Activated CD8-positive, alpha-beta memory T cell treated with anti-CD3 and anti-CD28 coated beads, Interleukin-2, amount 50 U/mL, for 48 hours (primary cell): ENCODE measurements around the gene HTR1D.
A peak's percentile ranks its signal among the peaks of the same experiment; 100 is the strongest.
"Not testable (repeated sequence)": the region's sequence is repeated elsewhere in the genome, so short reads cannot be mapped to it uniquely, and the experiment has no call there.

ENCODE experiments used
- DNase-seq: peaks from one replicate; pipeline ENCODE4 v3.0.0-alpha.2; 2020

Gene HTR1D

GRCh38 chr1:23215751-23216449 is 1.4 kb downstream of the HTR1D start:
- DNase-seq: no peak

GRCh38 chr1:23215291-23215690 is 2.0 kb downstream of the HTR1D start:
- DNase-seq: no peak

- DNase-seq: no peak
Observed at GRCh38 chr1:23214640-23215039, 2.7 kb downstream of the HTR1D start.

GRCh38 chr1:23211955-23212354 is 5.3 kb downstream of the HTR1D start:
- no peak for DNase-seq

DNA sequence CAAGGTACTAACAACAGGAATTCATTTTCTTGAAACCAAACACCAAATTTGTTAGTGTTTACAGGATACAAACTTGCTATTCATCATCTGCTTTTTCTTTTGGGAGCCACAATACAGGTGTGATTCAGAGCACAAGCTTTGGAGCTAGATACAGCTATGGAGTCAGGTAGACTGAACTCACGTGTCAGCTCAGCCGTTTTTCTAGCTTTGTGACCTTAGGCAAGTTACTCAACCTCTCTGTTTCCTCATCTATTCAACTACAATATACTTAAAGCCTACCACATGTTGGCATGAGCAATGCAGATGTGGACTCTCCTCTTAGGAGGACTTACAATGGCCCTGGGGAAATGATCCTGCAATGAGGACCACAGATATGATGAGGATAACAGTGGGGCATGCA is 6.3 kb downstream of the HTR1D start:
- DNase-seq: no peak

DNA sequence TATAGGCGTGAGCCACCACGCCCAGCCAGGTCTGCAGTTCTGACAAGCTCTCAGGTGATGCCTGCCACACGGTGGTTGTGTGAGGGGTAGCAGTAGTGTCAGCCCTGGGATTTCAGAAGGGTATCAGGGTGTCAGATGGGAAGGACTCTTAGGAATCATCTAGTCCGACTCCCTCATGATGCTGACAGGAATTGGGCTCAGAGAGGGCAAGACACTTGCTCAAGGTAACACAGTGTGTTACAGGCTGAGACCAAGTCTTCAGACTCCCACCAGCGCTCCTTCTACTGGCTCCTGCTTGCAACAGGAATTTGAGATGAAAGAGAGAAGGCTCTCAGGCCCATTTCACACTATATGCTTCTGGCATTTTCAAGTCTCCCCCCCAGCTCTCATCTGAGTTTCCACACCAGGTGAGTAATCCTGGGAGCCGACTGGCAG is 6.9 kb downstream of the HTR1D start:
- DNase-seq: no peak

GRCh38 chr1:23209770-23210169 is 7.5 kb downstream of the HTR1D start:
- DNase-seq: no peak

DNA sequence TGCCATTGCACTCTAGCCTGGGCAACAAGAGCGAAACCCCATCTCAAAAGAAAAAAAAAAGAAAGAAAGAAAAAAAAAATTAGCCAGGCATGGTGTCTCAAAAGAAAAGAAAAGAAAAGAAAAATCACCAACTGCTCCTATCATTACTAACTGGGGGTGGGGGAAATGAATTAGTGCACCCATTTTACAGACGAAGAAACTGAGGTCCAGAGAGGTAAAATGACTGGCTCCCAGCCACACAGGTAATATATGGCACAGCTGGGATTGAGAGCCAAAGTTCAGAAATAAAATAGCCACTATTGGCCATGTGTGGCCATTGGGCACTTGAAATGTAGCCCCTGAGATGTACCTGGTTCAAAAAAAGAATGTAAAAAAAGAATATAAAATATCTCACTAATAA is 8.8 kb downstream of the HTR1D start:
- no peak for DNase-seq

DNA sequence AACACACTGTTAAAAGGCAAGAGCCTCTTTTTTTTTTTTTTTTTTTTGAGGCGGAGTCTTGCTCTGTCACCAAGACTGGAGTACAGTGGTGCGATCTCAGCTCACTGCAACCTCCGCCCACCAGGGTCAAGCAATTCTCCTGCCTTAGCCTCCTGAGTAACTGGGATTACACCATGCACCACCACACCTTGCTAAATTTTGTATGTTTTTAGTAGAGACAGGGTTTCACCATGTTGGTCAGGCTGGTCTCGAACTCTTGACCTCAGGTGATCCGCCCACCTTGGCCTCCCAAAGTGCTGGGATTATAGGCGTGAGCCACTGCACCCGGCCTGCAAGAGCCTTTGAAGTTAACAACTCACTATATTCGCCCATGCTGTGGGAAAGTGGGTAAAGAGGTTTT is 9.6 kb downstream of the HTR1D start:
- not testable (repeated sequence) for DNase-seq

GRCh38 chr1:23202263-23202749 is 15.0 kb downstream of the HTR1D start:
- DNase-seq: no peak

- no peak for DNase-seq
Observed at GRCh38 chr1:23200883-23201282, 16.4 kb downstream of the HTR1D start.

GRCh38 chr1:23198373-23198772 is 18.9 kb downstream of the HTR1D start:
- DNase-seq: no peak

DNA sequence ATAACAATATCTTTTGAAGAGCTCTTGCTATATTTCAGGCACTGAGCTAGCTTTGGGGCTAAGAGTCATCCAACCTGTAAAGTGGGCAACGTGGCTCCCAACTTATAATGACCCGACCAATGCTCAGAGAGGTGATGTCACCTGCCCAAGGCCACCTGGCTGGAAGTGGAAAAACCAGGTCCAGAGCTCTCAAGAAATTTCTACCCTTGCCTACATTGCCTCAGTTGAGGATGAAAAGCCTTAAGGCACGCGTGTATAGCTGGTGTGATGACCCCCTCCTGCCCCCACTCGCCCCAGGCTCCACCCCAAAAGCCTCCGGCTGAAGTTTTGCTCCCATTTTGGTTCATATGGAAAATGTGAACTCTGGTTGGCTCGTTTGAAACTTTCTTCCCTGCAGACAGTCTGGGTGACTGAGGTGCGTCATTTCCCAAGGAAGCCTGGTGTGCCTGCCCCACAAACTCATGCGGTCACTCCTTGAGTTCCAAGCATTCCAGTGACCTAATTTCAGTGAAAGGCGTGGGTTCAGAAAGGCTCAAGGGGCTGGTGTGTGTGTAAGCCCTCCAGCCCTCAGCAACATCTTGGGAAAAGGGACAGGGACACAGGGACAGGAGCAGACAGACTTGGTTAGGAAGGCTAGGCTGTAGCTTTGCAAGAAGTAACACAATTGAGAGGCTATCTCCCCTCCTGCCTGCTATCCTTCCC is 20.5 kb downstream of the HTR1D start:
- no peak for DNase-seq

DNA sequence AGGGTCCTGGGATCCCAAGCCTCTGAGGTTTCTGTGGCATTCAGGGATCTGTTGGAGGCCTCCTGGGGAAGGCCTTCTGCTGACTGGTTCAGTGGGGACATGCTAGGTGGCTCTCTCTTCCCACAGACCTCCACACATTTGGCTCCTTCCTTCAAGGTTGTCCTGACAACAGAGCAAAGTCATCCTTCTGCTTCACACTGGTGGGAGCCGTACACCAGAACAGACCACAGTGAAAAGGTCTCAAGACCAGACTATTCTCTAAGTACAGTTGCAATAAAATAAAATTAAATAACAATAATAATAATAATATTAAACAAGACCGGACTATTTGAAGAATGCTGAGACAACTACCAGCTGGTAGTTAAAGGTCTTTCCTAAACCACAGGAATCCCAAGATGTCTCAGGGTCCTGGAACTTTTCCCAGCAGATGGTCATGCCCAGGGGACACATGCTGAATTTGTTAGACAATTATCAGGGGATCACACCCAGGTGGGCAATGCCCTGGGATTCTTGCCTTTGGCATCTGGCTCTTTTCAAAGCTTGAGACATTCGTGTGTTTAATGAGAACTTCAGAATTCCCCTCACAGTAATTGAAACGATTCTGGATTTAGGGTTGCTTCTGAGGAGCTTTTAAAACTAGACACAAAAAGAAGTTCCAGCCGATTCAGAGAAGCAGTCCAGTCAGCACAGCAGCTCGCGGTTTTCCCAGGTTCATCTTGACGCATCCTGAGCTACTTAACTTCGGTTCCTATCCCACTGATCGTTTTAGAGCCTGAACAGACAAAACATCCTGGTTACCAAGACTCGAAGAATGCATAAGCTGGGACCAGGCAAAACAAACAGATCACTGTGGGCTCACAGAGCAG is 22.9 kb downstream of the HTR1D start:
- DNase-seq: no peak

DNA sequence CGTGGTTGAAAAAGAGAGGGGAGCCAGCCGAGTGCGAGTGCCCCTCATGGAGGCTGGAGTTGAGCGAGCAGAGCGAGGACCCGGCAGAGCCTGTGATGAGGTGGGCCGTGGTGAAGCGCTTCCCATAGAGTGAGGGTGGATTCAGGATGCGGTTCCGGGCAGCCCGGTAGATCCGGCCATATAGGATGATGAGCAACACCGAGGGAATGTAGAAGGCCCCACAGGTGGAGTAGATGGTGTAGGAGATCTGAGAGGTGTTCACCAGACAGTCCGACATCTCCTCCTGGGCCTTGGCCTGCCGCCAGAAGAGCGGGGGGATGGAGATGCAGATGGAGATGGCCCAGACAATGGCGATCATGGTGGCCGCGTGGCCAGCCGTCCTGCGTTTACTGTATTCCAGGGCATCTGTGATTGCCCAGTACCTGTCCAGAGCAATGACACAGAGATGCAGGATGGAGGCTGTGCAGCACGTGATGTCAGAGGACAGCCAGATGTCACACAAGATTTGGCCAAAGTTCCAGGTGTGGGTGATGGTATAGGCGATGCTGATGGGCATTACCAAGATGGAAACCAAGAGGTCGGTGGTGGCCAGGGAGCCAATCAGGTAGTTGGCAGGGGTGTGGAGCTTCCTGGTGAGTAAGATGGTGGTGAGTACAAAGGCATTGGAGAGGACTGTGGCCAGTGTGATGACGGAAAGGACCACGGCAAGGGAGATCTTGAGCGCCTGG is 23.7 kb downstream of the HTR1D start:
- no peak for DNase-seq

GRCh38 chr1:23191199-23191598 is 26.1 kb downstream of the HTR1D start:
- DNase-seq: no peak

GRCh38 chr1:23188936-23189452 is 28.3 kb downstream of the HTR1D start:
- not testable (repeated sequence) for DNase-seq

DNA sequence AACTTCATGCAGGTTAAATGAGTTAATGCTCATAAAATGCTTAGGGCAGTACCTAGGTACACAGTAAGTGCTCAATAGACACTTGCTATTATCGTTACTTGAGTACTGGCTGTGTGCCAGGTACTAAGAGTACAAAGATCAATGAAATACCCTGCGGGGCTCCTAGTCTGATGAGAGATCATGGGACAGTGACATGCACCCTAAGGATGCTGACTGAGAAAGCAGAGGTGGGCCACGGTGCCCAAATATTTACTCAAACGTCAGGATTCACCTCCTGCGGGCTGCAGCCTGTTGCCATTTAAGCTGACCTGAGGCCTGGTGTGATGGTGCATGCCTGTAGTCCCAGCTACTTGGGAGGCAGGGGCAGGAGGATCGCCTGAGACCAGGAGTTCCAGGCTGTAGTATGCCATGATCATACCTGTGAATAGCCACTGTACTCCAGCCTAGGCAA is 28.8 kb downstream of the HTR1D start:
- DNase-seq: no peak

- no peak for DNase-seq
Observed at GRCh38 chr1:23187637-23188036, 29.7 kb downstream of the HTR1D start.

GRCh38 chr1:23185381-23185780 is 31.9 kb downstream of the HTR1D start:
- no peak for DNase-seq

- peak; percentile 62 for DNase-seq
Observed at GRCh38 chr1:23184212-23184934, 32.9 kb downstream of the HTR1D start.

DNA sequence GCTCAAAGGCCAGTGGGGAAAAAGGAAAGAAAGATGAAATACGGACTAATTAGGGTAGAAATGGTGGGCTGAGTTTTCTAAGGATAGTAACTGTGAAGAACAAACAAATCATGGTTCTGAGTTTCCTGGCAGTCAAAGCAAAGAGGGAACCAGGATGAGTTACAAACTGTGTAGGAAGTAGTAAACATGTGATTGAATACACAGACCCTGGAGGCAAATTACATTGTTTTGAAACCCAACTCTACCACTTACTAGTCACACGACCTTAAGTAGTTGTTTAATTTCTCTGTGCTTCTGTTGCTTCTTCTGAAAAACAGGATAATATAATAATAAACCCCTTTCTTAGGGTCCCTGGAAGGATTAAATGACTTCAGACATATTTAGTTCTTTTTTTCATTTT is 37.4 kb downstream of the HTR1D start:
- DNase-seq: no peak
